ENCODE data around the gene CD8A.

Gene CD8A

DNA sequence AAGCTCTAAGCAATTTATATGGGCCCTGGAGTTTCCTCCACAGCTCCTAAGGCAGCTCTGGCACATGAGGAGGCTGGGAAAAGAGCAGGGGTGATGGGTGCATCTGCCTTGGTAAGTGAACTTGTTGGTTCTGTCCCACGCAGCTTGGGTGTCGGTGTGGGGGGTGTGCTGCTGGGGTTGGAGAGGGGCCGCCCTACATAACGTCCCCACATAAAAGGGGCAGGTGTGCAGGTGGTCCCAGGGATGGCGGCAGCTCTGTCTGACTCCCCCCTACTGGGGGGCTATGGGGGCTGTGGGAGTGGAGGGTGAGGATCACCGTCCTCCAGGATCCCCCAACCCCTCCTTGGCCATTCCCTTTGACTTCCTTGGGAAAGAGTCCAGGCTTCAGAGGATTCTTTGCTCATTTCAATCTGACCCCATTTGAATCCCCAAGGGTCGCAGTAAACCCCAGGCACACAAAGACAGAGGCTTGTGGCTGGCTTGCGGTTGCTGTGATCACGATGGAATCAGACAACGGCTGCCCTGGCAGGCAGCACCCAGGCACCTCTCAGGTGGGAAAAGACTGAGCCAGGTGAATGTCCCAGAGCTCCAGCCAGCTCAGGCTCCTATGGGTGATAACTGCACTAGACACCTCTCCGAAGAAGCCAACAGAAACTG is 34.5 kb upstream of the CD8A start:
- no peak overlapping the region for H3K27ac ChIP-seq (ENCODE audit: low read depth, low read length)
- H3K4me1 ChIP-seq (ENCODE audit: control insufficient read depth, insufficient read depth, low read length): no peaks in the 10 kb centered on the region
- H3K27me3 ChIP-seq (ENCODE audit: control insufficient read depth, insufficient read depth, low read length): no peaks in the 10 kb centered on the region
- no peaks in the 10 kb centered on the region for H3K36me3 ChIP-seq (ENCODE audit: control insufficient read depth, insufficient read depth, low read length)
- no peak overlapping the region for H3K9ac ChIP-seq (ENCODE audit: low read length)
- no peak overlapping the region for H3K4me3 ChIP-seq (ENCODE audit: low read length)

- Histone ChIP-seq H3K27ac (ENCODE audit: low read depth, low read length) (no peak overlapping the region), H3K4me1 (ENCODE audit: control insufficient read depth, insufficient read depth, low read length) (no peaks in the 10 kb centered on the region), H3K4me3 (ENCODE audit: low read length) (no peak overlapping the region), H3K36me3 (ENCODE audit: control insufficient read depth, insufficient read depth, low read length) (no peaks in the 10 kb centered on the region), H3K27me3 (ENCODE audit: control insufficient read depth, insufficient read depth, low read length) (no peaks in the 10 kb centered on the region), H3K9ac (ENCODE audit: low read length) (no peak overlapping the region)
These were observed 32.1 kb upstream of the CD8A start for GRCh38 chr2:86822668-86823345.

DNA sequence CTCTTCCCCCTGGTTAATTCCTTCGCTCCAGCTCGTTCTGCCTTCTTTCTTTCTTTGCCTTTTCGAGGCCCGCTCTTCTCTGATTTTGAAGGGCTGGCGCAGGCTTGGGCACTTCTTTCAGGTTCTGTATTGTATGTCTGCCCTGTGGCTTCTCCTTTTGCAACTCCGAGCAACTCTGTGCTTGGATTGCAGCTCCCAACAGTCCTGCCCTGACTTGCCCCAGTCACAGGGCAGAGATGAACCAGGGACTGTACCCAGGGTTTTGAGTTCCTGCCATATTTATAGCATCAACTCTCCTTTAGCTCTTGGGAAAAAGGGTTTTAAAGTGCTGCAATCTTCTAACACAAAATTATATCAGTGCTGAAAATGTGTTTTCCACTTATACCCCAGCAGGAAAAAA is 31.1 kb upstream of the CD8A start:
- no peak overlapping the region for H3K27ac ChIP-seq (ENCODE audit: low read depth, low read length)
- H3K36me3 ChIP-seq (ENCODE audit: control insufficient read depth, insufficient read depth, low read length): no peaks in the 10 kb centered on the region
- no peak overlapping the region for H3K9ac ChIP-seq (ENCODE audit: low read length)
- no peak overlapping the region for H3K4me3 ChIP-seq (ENCODE audit: low read length)
- H3K4me1 ChIP-seq (ENCODE audit: control insufficient read depth, insufficient read depth, low read length): no peaks in the 10 kb centered on the region
- H3K27me3 ChIP-seq (ENCODE audit: control insufficient read depth, insufficient read depth, low read length): no peaks in the 10 kb centered on the region

- Histone ChIP-seq H3K27ac (ENCODE audit: low read depth, low read length) (no peak overlapping the region), H3K4me1 (ENCODE audit: control insufficient read depth, insufficient read depth, low read length) (no peaks in the 10 kb centered on the region), H3K27me3 (ENCODE audit: control insufficient read depth, insufficient read depth, low read length) (no peaks in the 10 kb centered on the region), H3K4me3 (ENCODE audit: low read length) (no peak overlapping the region), H3K9ac (ENCODE audit: low read length) (no peak overlapping the region), H3K36me3 (ENCODE audit: control insufficient read depth, insufficient read depth, low read length) (no peaks in the 10 kb centered on the region)
These were observed 30.6 kb upstream of the CD8A start for GRCh38 chr2:86821306-86821705.

- H3K4me3 ChIP-seq (ENCODE audit: low read length): no peak overlapping the region
- H3K9ac ChIP-seq (ENCODE audit: low read length): no peak overlapping the region
- no peaks in the 10 kb centered on the region for H3K36me3 ChIP-seq (ENCODE audit: control insufficient read depth, insufficient read depth, low read length)
- no peaks in the 10 kb centered on the region for H3K27me3 ChIP-seq (ENCODE audit: control insufficient read depth, insufficient read depth, low read length)
- no peak overlapping the region for H3K27ac ChIP-seq (ENCODE audit: low read depth, low read length)
- no peaks in the 10 kb centered on the region for H3K4me1 ChIP-seq (ENCODE audit: control insufficient read depth, insufficient read depth, low read length)
These were observed 28.2 kb upstream of the CD8A start for GRCh38 chr2:86818957-86819356.

GRCh38 chr2:86818114-86818801 is 27.5 kb upstream of the CD8A start:
- Histone ChIP-seq H3K4me3 (ENCODE audit: low read length) (no peak overlapping the region), H3K9ac (ENCODE audit: low read length) (no peak overlapping the region), H3K4me1 (ENCODE audit: control insufficient read depth, insufficient read depth, low read length) (no peaks in the 10 kb centered on the region), H3K36me3 (ENCODE audit: control insufficient read depth, insufficient read depth, low read length) (no peaks in the 10 kb centered on the region), H3K27me3 (ENCODE audit: control insufficient read depth, insufficient read depth, low read length) (no peaks in the 10 kb centered on the region), H3K27ac (ENCODE audit: low read depth, low read length) (no peak overlapping the region)

DNA sequence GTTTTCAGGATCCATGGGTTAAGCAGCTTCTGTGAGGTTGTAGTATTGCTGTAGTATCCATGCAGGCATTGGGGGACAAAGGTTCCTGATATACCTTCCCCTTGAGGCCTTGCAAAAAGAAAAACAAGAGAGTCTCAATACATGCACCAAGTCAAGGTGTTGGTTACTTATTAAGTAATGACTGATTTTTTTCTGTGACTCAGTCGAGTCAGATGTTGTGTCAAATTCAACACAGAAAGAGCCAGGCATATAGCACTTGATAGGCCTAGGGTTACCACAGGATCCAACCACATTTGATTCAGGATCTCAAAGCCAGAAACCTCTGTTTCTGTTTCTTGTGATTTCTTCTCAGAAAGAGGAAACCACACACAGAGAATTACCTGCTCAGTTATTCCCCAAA is 24.9 kb upstream of the CD8A start:
- no peak overlapping the region for H3K27ac ChIP-seq (ENCODE audit: low read depth, low read length)
- no peak overlapping the region for H3K9ac ChIP-seq (ENCODE audit: low read length)
- H3K4me1 ChIP-seq (ENCODE audit: control insufficient read depth, insufficient read depth, low read length): no peaks in the 10 kb centered on the region
- H3K36me3 ChIP-seq (ENCODE audit: control insufficient read depth, insufficient read depth, low read length): no peaks in the 10 kb centered on the region
- no peaks in the 10 kb centered on the region for H3K27me3 ChIP-seq (ENCODE audit: control insufficient read depth, insufficient read depth, low read length)
- H3K4me3 ChIP-seq (ENCODE audit: low read length): no peak overlapping the region

- Histone ChIP-seq H3K27ac (ENCODE audit: low read depth, low read length) (no peak overlapping the region), H3K36me3 (ENCODE audit: control insufficient read depth, insufficient read depth, low read length) (no peaks in the 10 kb centered on the region), H3K9ac (ENCODE audit: low read length) (no peak overlapping the region), H3K27me3 (ENCODE audit: control insufficient read depth, insufficient read depth, low read length) (peaks cover 9% of the 10 kb centered on the region), H3K4me3 (ENCODE audit: low read length) (no peak overlapping the region), H3K4me1 (ENCODE audit: control insufficient read depth, insufficient read depth, low read length) (peaks cover 2% of the 10 kb centered on the region)
These were observed 18.9 kb upstream of the CD8A start for GRCh38 chr2:86809481-86810121.

DNA sequence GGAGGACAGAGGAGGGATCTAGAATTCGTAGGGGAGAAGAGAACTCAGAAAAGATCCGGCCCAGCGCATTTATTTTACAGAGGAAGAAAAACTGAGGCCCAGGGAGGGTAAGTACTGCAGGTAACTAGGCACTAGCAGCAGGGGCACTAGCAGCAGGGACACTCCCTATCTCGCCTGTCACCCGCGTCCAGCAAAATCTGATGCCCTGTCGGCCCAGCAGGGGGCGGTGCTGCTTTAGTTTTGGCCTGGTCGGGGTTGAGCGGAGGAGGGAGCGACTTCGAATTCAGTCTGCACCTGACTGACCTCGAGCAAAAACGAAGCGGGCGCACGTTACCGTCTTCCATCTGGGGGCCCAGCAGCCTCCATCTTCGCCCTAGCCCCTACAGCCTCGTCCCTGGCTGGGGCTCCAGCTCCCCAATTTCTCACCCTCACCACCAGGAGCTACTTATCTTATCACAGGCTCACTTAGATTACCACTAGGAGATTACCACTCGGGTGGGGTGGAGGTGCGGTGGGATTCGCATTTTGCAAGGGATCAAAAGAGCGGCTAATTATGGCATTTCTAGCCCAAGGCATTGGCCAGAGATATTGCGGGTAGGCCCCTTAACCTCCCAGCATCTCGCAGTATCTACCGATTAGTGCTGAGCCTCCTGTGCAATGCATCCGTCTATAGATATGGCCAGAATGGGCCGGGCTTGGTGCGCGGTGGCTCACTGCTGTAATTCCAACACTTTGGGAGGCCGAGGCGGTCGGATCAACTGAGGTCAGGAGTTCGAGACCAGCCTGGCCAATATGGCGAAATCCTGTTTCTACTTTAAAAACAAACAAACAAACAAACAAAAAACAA is 17.8 kb upstream of the CD8A start:
- no peaks in the 10 kb centered on the region for H3K36me3 ChIP-seq (ENCODE audit: control insufficient read depth, insufficient read depth, low read length)
- H3K27ac ChIP-seq (ENCODE audit: low read depth, low read length): no peak overlapping the region
- H3K9ac ChIP-seq (ENCODE audit: low read length): no peak overlapping the region
- H3K27me3 ChIP-seq (ENCODE audit: control insufficient read depth, insufficient read depth, low read length): peaks cover 9% of the 10 kb centered on the region
- peaks cover 2% of the 10 kb centered on the region for H3K4me1 ChIP-seq (ENCODE audit: control insufficient read depth, insufficient read depth, low read length)
- peak overlapping the region; percentile 56 for H3K4me3 ChIP-seq (ENCODE audit: low read length)

GRCh38 chr2:86807468-86808275 is 17.0 kb upstream of the CD8A start:
- H3K4me3 ChIP-seq (ENCODE audit: low read length): peak overlapping the region; percentile 56
- peaks cover 2% of the 10 kb centered on the region for H3K4me1 ChIP-seq (ENCODE audit: control insufficient read depth, insufficient read depth, low read length)
- H3K9ac ChIP-seq (ENCODE audit: low read length): no peak overlapping the region
- H3K36me3 ChIP-seq (ENCODE audit: control insufficient read depth, insufficient read depth, low read length): no peaks in the 10 kb centered on the region
- no peak overlapping the region for H3K27ac ChIP-seq (ENCODE audit: low read depth, low read length)
- H3K27me3 ChIP-seq (ENCODE audit: control insufficient read depth, insufficient read depth, low read length): peaks cover 9% of the 10 kb centered on the region

- no peak overlapping the region for H3K9ac ChIP-seq (ENCODE audit: low read length)
- peak overlapping the region; percentile 56 for H3K4me3 ChIP-seq (ENCODE audit: low read length)
- peaks cover 9% of the 10 kb centered on the region for H3K27me3 ChIP-seq (ENCODE audit: control insufficient read depth, insufficient read depth, low read length)
- peaks cover 2% of the 10 kb centered on the region for H3K4me1 ChIP-seq (ENCODE audit: control insufficient read depth, insufficient read depth, low read length)
- no peaks in the 10 kb centered on the region for H3K36me3 ChIP-seq (ENCODE audit: control insufficient read depth, insufficient read depth, low read length)
- H3K27ac ChIP-seq (ENCODE audit: low read depth, low read length): no peak overlapping the region
These were observed 16.4 kb upstream of the CD8A start for GRCh38 chr2:86807133-86807467.
